ENCODE measurements around the gene MACROD2.

The MACROD2 gene

DNA sequence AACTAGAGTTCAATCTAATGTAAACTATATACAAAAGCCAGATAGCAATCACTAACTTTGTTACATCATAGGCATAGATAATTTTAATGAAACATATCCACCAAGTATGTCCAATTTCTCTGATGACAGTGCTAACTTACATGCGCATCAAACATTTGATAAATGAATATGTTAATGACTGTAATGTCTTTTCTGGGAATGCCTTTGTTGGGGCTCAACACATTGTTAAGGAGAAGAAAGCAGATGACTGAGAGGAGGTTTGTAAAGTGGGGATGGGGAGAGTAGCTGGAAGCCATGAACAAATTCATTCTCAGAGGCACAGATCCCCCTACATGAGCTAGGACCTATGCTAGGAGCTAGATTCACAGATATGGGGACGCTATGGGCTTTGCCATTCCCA, 1627.9 kb downstream of the MACROD2 start:
- DNase-seq: no peak

DNA sequence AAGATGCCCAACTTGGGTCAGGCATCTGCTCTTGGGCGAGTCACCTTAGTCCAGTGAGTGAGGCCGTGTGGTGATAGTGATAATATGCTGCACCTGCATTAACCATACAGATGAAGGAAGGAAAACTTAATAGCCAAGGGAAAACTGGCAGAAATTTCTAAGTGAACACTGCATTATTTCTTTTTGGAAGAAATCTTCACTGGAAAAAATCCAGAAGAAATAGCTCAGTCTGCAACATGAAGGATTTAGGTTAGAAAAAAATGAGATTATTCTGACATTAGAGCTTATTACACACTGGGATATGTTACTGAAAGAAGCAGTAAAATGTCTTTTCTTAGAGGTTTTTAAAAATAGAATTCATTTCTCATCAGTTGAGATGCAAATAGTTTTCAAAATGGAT, 1630.7 kb downstream of the MACROD2 start:
- no peak for DNase-seq

DNA sequence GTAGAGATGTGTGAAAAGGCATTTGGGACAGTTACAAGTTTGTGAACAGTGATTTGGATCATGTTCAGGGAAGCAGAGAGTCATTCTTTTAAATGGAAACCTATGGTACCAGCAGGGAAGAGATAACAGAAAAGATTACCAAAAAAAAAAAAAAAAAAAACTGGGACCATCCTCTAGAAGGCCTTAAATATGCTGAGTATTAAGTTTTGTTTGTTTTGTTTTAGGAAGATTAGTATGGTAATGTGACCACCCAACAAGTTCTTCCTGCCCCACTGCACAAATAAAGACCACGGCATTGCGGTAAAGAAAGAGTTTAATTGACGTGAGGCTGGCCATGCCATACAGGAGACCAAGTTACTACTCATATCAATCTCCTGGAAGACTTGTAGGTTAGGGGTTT, 1631.8 kb downstream of the MACROD2 start:
- DNase-seq: no peak

DNA sequence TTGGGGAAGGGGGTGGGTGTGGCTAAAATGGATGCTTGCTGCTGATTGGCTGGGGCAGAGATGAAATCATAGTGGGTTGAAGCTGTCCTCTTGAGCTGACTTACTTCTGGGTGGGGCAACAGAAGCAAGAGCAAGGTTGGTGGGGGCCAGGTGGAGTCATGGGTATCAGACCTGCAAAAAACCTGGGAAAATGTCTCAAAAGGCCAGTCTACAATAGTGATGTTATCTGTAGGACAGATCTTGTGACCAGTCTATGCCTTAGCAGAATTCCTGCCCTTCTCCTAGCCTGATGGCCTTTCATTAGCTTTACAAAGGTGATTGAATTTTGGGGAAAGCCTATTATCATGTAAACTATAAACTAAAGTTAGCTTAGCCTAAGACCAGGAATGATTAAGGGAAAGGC, 1632.2 kb downstream of the MACROD2 start:
- no peak for DNase-seq

DNA sequence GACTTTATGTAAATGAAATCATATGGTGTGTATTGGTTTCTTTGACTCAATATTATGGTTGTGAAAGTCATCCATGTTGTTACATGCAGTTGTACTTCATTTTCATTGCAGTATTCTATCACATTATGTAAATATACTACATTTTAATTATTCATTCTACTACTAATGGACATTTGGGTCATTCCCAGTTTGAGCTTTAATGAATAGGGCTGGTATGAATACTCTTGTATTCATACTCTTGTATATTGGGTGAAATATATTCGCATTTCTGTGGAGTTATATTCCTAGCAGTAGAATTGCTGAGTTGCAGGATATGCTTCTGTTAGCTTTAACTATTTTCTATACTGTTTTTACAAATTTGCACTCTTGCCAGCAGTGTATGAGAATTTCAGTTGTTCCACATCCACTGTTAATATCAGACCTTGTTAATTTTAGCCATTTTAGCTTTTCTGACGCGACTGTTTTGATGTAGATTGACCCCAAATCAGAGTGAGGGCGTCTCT, 1633.6 kb downstream of the MACROD2 start:
- DNase-seq: no peak

DNA sequence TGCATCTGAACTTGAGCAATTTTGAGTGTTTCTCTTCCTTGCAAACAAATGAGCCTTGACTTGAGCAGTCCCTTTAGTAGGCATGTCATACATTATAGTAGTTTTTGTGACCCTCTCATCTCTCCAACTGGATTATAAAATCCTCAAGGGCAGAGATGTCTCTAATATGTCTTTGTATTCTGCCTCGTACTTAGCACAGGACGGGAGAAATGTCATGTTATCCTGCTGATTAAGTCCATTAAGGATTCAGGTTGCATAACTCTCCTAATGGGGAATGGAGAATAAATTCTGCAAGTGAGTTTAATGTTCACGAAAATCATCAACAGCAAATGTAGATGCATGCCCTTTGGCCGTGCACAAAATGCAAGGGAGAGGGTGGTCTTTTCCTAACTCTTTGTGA, 1635.0 kb downstream of the MACROD2 start:
- DNase-seq: no peak

DNA sequence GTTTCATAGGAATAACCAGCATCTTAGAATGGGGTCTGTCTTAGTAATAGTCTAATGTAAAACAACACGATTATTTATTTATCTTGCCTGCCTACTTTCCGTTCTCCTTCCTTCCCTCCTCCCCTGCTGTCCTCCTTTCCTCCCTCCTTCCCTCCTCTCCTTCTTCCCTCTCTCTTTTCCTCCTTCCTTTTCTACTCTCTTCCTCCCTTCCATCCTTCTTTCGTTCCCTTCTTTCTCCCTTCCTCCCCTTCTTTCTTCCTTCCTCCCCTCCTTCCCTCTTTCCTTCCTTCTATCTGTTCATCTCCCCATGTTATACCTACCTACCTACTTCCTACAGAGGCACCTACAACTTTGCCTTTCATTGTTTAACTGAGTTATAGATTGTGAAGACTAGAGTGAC, 1637.4 kb downstream of the MACROD2 start:
- no peak for DNase-seq

DNA sequence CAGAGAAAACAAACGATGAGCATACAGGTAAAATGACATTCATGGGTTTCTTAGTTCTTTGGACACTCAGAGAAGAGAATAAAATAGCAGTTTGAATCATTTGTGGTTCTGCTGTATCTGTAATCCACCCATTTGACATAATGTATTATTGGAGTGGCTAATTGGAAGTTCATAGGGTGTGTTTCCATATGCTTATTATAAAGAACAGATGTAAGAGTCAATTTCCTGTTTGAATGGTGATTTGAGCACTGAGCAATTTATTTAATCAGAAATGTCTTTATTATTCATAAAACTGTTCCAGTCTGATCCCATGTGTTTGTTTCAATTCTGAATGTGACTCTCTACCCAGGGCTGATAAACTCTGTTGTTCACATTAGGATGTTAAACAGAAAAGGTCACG, 1638.8 kb downstream of the MACROD2 start:
- no peak for DNase-seq

DNA sequence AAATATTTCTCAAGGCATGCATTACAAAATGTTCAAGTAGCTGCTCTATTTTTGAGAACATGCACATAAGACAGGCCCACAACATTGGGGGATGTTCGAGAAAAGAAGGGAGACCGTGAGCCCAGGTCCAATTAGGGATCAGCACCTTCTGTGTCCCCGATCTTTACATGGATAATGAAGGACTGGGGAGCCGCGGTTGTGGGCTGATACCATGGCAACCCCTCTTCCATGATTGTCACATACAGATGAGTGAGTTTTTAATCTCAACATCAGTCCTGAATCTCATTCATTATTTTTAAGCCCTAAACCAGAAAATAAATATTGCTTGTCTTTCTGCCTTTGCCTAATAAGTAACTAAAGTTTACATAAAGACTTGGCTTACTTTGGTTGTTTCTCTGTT, 1642.2 kb downstream of the MACROD2 start:
- no peak for DNase-seq

DNA sequence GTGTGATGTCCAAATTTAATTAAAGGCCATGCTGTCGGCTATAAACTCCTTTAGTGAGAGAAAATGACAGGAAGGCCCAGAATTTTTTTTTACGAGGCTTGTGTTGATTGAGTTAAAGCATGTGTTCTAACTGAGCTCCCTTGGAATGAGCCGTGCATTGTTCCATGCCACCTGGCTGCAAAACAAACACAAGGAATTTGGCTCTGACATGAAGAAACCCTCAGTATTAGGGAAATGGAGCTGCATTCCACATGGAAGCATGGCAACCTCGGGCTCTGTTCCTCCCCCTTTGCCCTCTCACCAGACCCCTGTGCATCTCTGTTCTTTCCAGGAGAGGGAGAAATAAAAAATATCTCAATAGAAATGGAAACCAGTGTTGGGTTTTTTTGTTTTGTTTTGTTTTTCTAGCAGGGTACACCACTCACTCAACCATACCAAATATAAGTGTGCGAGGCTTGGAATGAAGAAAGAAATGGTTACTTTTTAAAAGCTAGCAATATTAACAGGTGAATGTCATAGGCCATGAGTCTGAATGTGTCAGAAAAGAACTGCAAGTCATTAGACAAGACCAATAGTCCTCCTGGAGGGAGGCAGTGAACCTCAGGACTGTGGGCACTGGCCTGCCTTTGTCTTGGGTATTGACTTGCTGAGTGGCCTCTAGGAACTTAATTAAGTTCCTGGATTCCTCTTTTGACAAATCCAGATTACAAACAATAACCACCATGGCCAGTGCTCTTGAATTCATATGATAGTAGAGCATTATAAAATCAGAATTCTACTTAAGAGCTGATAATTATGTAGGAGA, 1642.8 kb downstream of the MACROD2 start:
- no peak for DNase-seq

DNA sequence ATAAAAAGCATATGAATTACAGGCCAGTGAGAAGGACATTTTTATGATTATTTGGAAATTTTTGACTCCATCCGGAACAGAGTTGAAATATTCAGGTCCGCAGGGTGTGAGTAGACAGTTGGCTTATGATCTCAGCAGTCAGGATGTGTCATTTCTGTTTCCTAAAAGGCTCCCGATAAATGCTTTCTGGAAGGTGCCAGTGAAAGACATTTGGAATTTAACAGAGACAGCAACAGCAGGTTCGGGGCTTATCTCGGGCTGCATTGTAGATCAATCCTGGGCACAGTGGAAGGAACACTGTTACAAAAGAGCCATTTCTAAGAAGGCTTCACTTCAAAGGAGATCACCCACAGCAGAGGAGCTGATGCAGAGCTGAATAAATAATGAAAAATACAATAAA, 1643.5 kb downstream of the MACROD2 start:
- no peak for DNase-seq

DNA sequence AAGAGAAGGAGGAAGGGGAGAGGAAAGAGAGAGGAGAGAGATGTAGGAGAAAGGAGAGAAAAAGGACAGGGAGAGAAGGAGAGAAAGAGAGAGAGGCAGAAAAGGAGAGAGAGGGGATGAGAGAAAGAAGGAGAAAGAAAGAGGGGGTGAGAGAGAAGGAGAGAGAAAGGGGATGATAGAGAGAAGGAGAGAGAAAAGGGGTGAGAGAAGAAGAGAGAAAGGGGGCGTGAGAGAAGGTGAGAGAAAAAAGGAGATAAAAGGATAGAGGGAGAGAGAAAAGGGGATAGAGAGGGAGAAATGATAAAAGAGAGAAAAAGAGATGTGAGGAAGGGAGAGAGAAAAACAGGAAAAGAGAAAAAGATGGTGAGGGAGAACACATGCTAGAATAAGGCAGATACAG, 1644.5 kb downstream of the MACROD2 start:
- no peak for DNase-seq

DNA sequence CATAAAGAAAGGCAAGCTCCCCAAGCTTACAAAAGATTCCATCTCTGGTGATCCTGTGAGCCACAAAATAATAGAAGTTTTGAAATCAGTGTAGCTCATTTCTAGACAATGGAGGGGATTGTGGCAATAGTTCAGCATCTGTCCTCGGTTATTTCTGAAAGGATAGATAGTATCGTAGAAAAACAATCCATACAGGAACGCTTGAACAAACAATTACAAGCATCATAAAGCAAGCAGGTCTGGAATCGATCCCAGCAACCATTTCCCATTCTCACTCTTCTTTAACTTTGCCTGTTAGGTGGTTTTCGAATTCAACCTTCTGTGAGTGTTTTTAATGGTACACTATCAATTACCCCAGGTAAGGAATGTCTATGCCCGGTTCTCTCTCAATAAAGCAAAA, 1646.8 kb downstream of the MACROD2 start:
- no peak for DNase-seq

DNA sequence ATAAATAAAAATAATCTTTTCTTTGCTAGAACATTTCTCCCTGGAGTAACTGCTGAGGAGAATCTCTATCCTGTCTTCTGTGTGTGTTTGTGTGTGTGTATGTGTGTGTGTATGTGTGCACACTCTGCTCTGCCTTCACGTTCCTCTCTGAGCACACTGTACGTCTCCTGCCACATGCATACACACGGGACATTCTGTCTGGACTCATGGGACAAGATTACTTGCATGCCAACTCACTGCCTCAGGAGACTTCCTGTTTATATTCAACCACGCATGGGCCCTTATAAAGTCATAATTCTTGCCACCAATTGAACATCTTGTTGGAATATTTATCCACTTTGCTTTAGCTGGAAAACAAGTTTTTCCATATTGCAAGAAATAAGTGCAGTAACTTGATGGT, 1647.4 kb downstream of the MACROD2 start:
- no peak for DNase-seq

DNA sequence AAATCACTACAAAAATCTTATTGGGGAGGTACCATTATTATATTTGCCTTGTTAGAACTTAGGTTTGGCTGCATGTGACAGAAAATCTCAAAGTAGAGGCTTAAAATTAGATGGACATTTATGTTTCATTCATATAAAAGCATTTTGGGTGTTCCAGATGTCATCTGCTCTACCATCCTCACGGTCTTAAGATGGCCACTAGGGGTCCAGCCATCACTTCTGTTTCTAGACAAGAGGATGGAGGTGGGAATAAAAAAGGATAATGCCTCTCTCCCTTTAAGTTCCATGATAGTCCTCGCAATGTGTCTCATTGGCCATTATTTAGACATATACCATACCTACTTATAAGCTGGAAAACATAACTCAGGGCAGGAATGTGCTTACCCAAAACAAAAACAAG, 1648.4 kb downstream of the MACROD2 start:
- DNase-seq: no peak

DNA sequence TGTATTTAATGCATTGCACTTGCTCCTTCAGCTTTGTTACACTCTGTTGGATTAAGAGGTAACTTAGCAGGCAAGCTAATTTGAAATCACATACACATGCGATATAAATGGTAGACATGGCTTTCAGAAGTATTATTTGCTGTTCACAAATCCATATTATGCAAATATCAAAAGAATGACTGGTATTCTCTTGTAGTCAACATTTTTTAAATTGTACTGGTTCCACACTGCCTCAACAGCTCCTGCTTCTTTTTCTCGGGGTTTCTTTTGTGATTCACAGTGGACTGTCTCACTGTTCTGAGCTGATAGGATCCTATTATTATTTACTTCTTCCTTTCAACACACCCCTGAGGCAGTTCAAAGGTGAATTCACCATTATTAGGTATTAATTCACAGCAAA, 1650.5 kb downstream of the MACROD2 start:
- DNase-seq: no peak

DNA sequence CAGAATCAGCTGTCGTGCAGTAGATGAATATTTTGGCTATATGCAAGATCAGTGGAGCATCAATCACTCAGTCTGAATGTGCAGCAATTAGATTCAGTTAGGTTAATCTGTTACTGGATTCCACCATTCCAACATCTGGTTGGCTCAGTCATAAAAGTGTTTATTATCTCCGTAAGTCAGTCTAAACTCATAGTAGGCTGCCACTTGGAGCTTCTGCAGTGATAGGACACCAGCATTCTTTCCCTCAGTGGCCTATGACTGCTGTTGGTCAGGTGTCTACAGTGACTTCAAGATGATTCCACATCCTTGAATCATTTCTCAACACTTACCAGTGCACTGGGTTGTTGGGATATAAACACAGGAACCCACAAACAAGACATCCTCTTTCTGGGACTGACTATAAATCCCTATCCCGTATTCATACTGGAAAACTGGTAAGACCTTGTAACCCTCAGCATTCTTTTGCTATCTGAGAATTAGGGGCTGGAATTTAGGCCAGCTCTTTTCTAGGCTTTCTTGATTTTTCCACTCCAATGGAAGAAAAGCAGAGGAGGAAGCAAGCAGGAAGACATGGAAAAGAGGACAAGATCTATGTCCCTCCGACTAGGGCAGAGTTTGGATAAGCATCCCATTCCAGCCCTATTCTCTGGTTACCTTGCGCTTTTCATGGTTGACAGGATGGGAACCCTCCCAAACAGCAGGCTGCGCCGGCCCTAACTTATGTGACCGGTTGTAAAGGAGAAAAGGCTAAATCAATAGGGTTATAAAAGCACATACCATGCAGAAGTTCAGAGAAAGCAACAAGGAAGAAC, 1658.3 kb downstream of the MACROD2 start:
- DNase-seq: no peak

DNA sequence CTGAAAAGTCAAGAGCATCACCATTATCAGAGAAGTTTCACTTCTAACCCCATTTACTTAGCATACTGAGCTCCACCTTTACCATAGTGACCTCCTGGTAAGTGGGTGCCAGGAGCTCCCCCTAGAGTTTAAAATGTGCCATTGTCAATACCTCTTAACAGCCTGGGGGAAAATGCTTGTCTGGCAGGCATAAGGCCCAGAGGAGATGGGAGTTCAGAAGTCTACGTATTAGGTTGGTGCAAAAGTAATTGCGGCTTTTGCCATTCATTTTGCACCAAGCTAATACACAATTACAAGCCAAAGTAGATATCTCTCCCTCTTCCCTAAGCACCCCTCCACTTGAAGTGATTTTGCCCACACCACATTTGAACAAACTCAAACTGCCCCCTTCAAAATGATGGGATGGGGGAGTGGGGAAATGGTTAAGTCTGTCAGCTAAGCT, 1658.9 kb downstream of the MACROD2 start:
- DNase-seq: peak; percentile 50 to 58 (median 54)

DNA sequence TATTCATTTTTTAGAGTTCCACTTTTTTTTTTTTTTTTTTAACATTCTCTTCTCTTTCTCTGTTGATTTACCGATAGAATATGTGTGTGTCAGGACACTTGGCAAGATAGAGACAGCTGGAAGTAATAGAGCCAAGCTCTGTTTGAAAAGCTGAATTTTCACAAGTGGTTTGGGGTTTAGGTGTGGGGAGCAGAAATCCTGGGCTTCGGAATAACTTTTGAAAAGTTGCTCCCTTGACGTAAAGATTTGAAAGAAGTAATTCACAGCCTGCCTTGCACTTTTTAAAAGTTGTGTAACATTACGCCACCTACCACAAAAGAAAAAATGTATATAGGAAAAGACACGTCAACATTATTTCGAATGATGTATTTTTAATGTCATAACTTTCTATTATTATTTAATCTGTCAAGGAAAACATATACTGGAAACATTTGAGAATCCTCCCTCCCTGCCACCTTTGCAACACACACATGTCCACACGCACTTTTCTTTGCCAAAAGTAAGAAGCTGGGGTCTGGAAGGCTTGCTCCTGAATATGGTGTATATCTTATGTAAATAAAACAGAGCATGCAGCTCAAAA, 1660.1 kb downstream of the MACROD2 start:
- no peak for DNase-seq

DNA sequence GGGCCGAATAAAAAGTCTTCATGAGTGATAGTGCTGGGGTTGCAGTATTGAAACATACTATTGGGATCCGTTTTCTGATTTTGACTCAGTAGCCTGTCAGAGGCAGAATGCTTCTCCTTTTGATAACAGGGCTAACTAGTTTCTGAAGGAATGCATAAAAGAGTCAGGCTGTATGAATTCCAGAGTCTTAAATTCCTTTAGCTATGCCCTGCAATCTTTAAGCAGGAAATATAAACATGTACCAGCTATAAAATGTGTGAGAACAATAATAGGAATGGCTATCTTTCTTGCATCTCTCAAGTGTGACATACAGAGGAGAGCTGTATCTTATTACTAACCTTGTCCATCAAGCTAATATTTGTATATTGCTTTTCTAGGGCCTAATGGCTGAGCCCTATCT, 1660.8 kb downstream of the MACROD2 start:
- DNase-seq: no peak

DNA sequence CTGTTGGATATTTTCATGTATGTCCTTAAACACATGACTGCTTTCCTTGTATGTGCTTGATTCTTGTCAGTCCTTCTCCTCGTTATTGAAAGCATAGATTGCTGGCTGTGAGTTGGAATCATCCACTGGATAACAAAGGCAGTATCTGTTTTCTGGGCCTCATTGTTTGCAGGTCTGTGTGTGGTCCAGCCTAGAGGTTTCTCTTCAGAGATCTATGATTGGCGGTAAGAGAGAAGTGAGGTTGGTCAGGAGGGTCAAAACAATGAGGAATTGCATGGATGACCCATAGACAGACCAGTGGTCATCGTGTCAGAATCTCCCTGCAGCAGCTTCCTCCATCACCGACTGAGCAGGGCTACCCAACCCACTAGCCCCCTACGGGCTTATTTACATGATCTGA, 1663.0 kb downstream of the MACROD2 start:
- no peak for DNase-seq

DNA sequence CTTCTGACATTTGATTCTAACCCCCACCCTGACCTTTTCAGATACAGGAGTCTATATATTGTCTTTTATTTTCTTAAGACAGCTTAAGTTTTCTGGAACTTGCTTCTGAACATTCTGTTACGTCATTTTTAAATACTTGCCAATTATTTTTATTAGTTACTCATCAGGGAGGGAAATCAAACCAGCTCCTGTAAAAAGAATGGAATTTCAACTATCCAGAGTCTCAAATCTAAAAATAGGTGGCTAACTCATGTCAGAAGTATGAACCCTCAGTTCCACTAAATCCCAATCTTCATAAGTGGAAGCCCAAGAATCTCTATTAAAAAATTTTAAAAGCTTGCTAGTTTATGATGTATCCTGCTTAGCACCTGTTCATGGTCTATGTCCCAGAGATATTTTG, 1677.9 kb downstream of the MACROD2 start:
- no peak for DNase-seq

DNA sequence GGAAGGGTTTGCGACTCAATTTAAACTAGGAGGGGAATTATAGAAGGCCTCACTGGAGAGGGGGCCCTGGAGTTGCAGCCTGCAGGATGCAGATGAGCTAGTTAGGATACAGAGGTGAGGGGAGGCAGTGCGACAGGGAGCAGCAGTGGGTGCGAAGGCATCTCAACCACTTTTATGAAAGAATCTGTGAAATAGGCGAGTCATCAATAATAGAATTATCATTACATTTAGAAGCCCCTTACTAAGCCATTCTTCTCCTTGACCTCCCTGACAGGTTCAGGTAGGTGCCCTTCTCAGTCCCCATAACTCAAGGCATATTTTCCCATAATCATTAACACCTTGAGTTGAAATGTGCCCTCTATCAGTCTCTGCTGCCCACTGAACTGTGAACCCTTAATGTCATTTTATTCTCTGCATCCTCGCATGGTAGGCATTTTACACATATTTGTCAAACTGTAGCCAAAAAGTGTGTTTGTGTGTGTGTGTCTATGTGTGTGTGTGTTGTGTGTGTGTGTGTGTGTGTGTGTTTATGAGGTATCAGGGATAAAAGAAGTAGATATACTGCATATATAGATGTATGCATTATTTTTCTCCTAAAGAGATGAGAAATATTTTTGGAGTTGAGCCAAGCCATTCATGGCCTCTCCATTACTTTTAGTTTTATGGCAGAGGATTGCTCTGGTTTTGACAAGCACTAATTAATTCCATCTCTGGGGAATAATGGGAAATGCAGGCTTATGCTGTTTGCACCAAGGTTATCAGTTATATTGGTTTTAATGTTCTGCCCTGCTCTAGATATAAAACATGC, 1679.1 kb downstream of the MACROD2 start:
- no peak for DNase-seq

All from suppressor macrophage treated with lipopolysaccharide for 1 hour (primary cell).